EL (cell line): Measurements from ENCODE around the gene TEX22.
"Not testable (repeated sequence)": the region's sequence is repeated elsewhere in the genome, so short reads cannot be mapped to it uniquely, and the experiment has no call there.

Experiments
- DNase-seq: peaks from one replicate; pipeline ENCODE4 v3.0.0-alpha.2; 2016

Gene TEX22

GRCh38 chr14:105398044-105398725, at the start of gene TEX22:
TEX22 (plus strand) TSS chr14:105398538; CDS start chr14:105399341, 803 bp downstream.
- peak; percentile 79 for DNase-seq

DNA sequence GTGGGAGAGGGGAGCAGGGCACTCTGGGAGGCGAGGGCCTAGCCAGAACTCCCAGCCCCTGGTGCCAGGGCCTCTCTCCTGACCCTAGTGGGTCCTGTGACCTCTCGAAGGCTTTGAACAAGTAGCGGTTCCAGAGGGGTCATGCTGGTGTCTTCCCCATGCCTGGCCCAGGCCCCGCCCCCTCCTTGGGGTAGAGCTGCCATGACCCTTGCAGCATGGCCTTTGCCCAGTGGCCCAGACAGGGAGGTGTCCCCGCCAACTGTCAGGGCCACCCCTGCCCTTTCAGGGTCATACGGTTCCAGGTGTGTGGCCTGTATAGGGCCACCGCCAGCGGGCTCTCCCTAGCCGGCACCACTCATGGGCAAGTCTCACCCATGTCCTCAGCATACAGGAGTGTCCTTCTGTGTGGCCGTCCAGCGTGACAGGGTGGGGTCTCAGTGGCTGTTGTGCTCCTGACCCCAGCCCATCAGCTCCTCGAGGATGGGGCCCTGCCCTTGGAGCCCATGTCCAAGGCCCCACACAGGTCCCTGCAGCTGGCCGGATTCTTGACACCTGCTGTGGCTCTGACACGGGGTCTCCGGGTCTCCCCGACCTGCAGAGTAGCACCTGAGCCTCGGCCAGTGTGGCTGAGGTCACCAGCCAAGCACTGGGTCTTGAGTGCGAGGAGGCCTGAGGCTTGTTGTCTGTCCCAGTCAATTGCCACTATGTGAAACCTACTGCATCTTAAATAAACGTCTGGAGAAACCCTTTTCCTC, 49.2 kb upstream of the TEX22 start:
- DNase-seq = no peak

- no peak for DNase-seq
Measured at GRCh38 chr14:105349992-105350391, 48.3 kb upstream of the TEX22 start.

DNA sequence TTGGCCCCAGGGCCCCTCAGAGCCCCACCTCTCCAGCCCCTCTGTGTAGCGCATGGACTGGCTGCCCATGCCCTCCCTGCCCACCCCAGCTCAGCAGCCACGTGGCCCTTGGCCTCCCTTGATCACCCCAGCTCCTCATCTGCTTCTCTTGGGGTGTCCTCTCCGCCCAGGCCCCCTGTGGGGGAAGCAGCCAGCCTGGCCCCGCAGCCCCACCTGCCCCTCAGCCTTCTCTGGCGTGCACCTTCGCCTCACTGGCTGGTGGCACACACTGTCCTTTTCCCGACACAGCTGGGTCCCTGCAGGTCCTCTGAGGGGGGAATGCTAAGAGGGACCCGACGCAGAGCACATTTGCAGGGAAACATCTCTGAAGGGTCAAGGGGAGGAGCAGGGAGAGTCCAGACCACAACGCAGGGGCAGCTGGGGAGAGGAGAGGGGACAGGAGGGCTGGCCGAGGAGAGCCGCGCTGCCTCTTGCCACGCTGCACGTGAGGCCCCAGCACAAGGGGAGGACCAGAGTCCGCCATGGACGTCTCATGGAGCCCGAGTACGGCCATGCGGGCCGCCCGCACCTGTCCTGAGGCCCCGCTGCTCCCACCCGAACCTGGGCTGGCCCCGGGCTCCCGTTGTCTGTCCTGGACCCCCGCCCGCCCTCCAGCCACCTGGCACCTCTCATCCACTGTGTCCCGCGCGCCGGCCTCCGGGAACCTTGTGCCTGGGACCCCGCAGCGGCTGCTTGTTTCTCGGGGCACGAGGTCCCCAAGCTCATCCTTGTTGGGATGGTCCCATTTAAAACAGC, 47.7 kb upstream of the TEX22 start:
- DNase-seq = no peak

- DNase-seq = no peak
Measured at GRCh38 chr14:105351410-105351809, 46.9 kb upstream of the TEX22 start.

DNA sequence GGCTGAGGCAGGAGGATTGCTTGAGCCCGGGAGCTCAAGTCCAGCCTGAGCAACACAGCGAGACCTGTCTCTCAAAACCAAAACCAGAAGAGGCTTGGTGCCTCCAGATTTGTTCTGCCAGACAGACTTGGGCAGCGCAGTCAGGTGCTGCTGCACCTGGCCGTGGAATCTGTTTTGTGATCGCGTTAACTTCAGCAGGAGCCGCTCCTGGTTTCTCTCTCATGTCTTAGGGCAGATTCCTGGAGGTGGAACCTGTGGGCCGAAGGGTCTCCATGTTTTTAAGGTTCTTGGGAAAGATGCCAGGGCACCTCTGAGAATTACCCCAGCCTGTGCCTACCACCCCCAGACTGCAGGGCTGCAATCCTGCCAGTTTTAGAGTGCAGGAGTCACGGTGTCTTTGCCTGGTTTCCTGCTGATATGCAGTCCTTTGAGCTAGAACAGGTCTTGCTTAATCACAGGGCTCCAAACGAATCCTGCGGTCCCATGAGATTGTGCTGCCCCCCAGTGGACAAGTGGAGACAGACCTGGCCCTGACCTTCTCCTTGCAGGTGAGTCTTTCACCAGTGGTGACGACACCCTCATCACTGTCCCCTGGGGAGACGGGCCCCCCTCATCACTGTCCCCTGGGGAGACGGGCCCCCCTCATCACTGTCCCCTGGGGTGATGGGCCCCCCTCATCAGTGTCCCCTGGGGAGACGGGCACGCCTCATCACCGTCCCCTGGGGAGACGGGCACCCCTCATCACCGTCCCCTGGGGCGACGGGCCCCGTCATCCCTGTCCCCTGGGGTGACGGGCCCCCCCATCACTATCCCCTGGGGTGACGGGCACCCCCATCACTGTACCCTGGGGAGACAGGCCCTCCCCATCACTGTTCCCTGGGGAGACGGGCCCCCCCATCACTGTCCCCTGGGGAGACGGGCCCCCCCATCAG, 46.2 kb upstream of the TEX22 start:
- peak; percentile 81 for DNase-seq

- no peak for DNase-seq
Measured at GRCh38 chr14:105353136-105353535, 45.2 kb upstream of the TEX22 start.

GRCh38 chr14:105354541-105354940, 43.8 kb upstream of the TEX22 start:
- DNase-seq = no peak

GRCh38 chr14:105355049-105355575, 43.2 kb upstream of the TEX22 start:
- DNase-seq = no peak

GRCh38 chr14:105355850-105356604, 42.3 kb upstream of the TEX22 start:
- no peak for DNase-seq

DNA sequence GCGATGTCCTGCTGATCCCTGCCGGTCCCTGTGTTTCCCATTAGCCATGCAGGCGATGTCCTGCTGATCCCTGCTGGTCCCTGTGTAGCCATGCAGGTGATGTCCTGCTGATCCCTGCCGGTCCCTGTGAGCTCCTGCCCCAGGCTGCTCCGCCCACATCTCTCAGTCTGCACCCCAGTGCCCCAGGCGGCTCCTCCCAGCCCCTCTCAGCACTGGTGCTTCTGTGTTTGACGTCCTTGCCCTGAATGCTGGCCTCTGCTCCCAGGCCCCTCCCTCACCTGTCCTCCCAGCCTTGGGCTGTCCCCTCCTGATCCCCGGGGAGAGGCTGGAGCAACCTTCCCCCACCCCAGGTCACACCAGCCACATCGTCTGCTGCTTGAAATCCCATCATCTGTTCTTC, 41.4 kb upstream of the TEX22 start:
- DNase-seq = no peak

- DNase-seq = no peak
Measured at GRCh38 chr14:105357626-105358025, 40.7 kb upstream of the TEX22 start.

- DNase-seq = no peak
Measured at GRCh38 chr14:105358140-105358846, 40.0 kb upstream of the TEX22 start.

DNA sequence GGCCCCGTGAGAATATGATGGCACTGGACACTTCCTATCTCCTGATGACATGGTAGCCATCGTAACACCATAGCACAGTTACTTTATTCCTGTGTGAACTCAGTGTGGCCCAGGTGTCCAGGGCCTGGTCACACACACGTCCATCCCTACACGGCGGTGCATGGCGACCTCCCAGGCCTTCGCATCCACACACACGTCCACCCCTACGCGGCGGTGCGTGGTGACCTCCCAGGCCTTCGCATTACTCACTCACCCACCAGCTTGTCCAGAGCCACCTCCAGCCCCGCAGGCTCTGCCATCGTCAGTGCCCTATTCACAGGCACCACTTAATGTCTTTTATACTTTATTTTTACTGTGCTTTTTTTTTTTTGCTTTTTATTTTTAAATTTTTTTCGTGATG, 39.4 kb upstream of the TEX22 start:
- no peak for DNase-seq

- not testable (repeated sequence) for DNase-seq
Measured at GRCh38 chr14:105361412-105361811, 36.9 kb upstream of the TEX22 start.

GRCh38 chr14:105363847-105364708, 34.3 kb upstream of the TEX22 start:
- peak; percentile 76 for DNase-seq

- no peak for DNase-seq
Measured at GRCh38 chr14:105365101-105365500, 33.2 kb upstream of the TEX22 start.

DNA sequence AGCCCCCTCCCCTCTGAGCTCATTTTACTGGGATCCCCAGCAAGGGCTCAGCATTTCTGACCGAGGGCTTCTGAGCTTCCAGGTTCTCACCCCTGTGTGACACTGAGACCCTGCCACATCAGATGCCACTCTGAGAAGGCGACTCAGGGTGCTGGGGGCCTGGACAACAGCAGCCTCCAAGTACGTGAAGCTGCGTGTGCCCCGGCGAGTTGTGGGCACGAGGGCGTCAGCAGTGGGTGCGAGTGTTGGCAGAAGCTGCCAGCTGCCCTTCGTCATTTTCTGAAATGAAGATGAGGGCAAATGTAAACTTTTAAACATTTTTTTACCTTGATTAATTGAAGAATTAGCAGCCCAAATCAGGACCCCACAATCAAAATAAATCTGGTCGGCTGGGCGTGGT, 32.7 kb upstream of the TEX22 start:
- DNase-seq = no peak

DNA sequence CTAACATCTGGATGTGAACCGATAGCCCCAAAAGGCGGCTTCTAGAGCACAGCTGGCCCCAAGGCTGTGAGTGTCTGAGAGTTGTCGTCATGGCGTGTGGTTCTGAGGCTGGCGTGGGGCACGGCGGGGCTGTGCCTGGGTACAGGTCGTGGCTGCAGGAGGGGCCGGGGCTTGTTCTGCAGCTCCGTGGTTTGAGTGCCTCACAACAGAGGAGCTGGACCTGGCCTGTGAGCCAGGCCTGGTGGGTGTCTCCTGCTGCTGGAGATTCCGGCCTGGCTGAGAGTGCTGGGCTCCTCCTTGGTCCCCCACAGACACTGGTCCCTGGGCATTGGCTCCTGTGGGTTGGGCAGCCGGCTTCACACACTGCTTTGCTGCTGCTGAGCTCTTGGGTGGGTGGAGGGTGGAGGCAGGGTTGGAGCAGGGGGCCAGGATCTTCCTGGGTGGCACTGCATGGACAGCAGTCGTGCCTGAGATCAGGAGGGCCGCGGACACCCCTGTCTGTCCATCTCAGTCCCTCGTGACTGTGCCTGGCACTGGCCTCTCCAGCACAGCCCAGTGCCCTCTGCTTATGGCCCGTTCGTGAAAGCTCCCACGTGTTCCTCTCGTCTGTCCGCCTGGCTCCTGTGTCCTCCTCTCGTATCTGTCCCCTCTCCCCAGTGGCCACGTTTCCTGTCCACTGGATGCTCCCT, 31.8 kb upstream of the TEX22 start:
- no peak for DNase-seq
